Astrocyte of the cerebellum (primary cell): ENCODE data around the gene AMPH.
A peak's percentile ranks its signal among the peaks of the same experiment; 100 is the strongest.
"Not testable (repeated sequence)": the region's sequence is repeated elsewhere in the genome, so short reads cannot be mapped to it uniquely, and the experiment has no call there.

Experiments
- DNase-seq: peaks from one replicate; pipeline ENCODE4 v3.0.0-alpha.2; 2011; ENCODE audit warnings: low read depth
- H3K4me3 ChIP-seq: 2 replicates; pipeline ENCODE4 v1.5.1; 2011; ENCODE audit warnings: mild to moderate bottlenecking, low read depth, low read length, moderate library complexity
- CTCF ChIP-seq: IDR thresholded peaks from 2 replicates; pipeline ENCODE4 v1.5.1; 2012; ENCODE audit warnings: low read length, low read depth, moderate library complexity, mild to moderate bottlenecking; ENCODE audit errors: missing control alignments
- in situ Hi-C: cut with HindIII; loops from 2 replicates; pipeline ENCODE4 v1.10.0; 2017; ENCODE audit warnings: low sequenced_read_pairs

AMPH gene

DNA sequence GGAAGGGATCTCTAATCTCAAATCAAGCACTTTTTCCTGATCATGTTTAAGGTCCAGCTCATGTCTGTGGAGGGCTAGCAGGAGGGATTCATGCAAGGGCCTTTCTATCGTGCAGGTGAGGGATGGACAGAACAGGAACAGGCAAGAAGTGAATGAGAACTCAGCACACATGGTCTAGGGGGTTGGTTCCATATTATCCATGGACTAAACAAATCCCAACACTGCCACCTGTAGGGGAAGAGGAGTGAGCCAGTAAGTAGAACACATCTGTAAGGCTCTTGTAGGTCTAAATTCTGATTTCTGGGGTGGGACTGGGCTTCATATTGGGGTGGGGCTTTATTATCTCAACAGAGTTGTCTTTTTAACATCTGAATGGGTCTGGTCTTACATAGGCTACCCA lies 219.8 kb downstream of the AMPH start:
- in situ Hi-C loops = no loop called here

GRCh38 chr7:38410056-38410455 lies 221.1 kb downstream of the AMPH start:
- in situ Hi-C loops = no loop called here
- no peak overlapping the region for H3K4me3 ChIP-seq
- no peak for DNase-seq
- no peak for TF ChIP-seq CTCF

More for the DNA sequence above, 219.8 kb downstream of the AMPH start:
- no peak for TF ChIP-seq CTCF
- H3K4me3 ChIP-seq = no peak overlapping the region
- no peak for DNase-seq

DNA sequence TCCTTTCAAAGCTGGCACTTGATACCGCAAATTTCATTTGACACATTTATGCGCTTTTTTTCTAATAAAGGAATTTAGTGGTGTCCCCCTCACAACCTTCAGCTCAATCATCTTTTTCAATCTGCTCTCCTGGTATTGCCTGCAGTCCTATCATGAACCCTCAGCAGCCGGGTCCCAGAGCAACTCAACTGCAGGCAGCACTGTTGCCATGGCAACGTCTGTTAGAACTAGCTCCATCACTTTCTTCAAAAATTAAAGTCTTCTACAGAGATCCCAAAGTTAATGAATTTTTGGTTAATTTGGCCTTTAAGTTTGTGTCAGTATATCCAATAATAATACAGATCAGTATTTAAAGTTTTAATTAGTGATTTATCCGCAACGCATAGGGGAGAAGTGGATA lies 221.6 kb downstream of the AMPH start:
- TF ChIP-seq CTCF = no peak
- DNase-seq = no peak
- in situ Hi-C loops = no loop called here
- H3K4me3 ChIP-seq = no peak overlapping the region

GRCh38 chr7:38398725-38399321 lies 232.3 kb downstream of the AMPH start:
- TF ChIP-seq CTCF = peak; percentile 94
- in situ Hi-C loops = no loop called here
- no peak overlapping the region for H3K4me3 ChIP-seq
- DNase-seq = peak; percentile 33

- in situ Hi-C loops = no loop called here
- H3K4me3 ChIP-seq = no peak overlapping the region
- DNase-seq = no peak
- TF ChIP-seq CTCF = no peak
These were observed 234.3 kb downstream of the AMPH start for GRCh38 chr7:38396852-38397251.

- H3K4me3 ChIP-seq, DNase-seq, in situ Hi-C loops: not testable (repeated sequence)
These were observed 235.1 kb downstream of the AMPH start for GRCh38 chr7:38395921-38396552.

DNA sequence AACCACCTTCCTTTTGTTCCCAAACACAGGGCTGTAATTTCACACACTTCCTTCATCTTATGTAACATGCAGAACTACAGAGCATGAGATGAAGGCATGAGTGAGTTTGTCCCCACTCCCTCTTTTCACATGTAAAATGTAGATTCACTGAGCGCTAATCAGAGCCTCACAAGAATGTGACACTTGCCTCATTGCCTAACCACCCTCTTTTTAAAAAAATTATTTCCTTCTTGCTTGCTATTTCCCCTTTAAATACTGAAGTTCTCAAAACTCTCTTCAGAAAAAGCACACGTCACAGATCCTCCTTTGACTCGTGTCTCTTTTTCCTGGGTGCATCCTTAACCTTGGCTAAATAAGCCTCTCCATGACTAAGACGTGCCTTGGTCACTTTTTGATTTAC lies 236.5 kb downstream of the AMPH start:
- DNase-seq = no peak
- TF ChIP-seq CTCF = no peak
- in situ Hi-C loops = no loop called here
- no peak overlapping the region for H3K4me3 ChIP-seq
